A673 (cell line): ENCODE measurements around the gene ARHGAP15. TPM values are rescaled to one million over a fixed set of nuclear protein-coding genes. Genes with fewer than 3 reads are reported as not detected.

ENCODE experiments used
- BruUV-seq: library from RNA; stranded (reverse); fragments of 400-500 nt; replicated peaks from 2 replicates; lab custom pipeline; 2021; lab: Mats Ljungman, UMichigan
- CTCF ChIA-PET: fragments of 300-600 bp; sonication (Branson Sonifier 250); formaldehyde crosslinking; loops from one replicate; lab custom pipeline; 2022; ENCODE audit warnings: antibody characterized with exemption; lab: Charles Lee
- POLR2A ChIA-PET: fragments of 300-600 bp; sonication (Branson Sonifier 250); formaldehyde crosslinking; loops from one replicate; lab custom pipeline; 2022; ENCODE audit warnings: antibody characterized with exemption; ENCODE audit not compliant: low non-redundant PET; lab: Charles Lee
- DNase-seq: peaks from one replicate; pipeline ENCODE4 v3.0.0-alpha.2; 2015; ENCODE audit warnings: low spot score
- H3K27ac ChIP-seq: fragments of 200-600 bp; sonication (generic); 2 replicates; pipeline ENCODE4 v1.5.1; 2016; ENCODE audit warnings: mixed run types, low read depth, mild to moderate bottlenecking, mixed read lengths, antibody characterized with exemption, low read length; ENCODE audit not compliant: poor library complexity, severe bottlenecking
- H3K27me3 ChIP-seq: fragments of 200-600 bp; sonication (generic); replicated peaks from 2 replicates; pipeline ENCODE4 v1.6.1; 2017; ENCODE audit warnings: mixed run types, low read depth, mild to moderate bottlenecking, mixed read lengths, antibody characterized with exemption, low read length; ENCODE audit not compliant: insufficient read depth, poor library complexity
- H3K36me3 ChIP-seq: fragments of 200-600 bp; sonication (generic); 2 replicates; pipeline ENCODE4 v1.6.1; 2016; ENCODE audit warnings: mixed run types, mild to moderate bottlenecking, mixed read lengths, antibody characterized with exemption, low read length; ENCODE audit not compliant: insufficient read depth, poor library complexity, severe bottlenecking
- H3K4me1 ChIP-seq: fragments of 200-600 bp; sonication (generic); 2 replicates; pipeline ENCODE4 v1.6.1; 2017; ENCODE audit warnings: mixed run types, mild to moderate bottlenecking, mixed read lengths, antibody characterized with exemption, low read length; ENCODE audit not compliant: insufficient read depth, poor library complexity, severe bottlenecking
- H3K4me3 ChIP-seq: fragments of 200-600 bp; sonication (generic); 2 replicates; pipeline ENCODE4 v1.5.1; 2016; ENCODE audit warnings: low read depth, mixed run types, mild to moderate bottlenecking, mixed read lengths, low read length; ENCODE audit not compliant: poor library complexity, severe bottlenecking
- H3K9me3 ChIP-seq: fragments of 200-600 bp; sonication (generic); 2 replicates; pipeline ENCODE4 v1.6.1; 2016; ENCODE audit warnings: mixed run types, low read depth, mild to moderate bottlenecking, mixed read lengths, antibody characterized with exemption, low read length; ENCODE audit not compliant: poor library complexity, severe bottlenecking
- EZH2 ChIP-seq: fragments of 200-600 bp; sonication (generic); IDR thresholded peaks from 2 replicates; pipeline ENCODE4 v1.6.1; 2017; ENCODE audit warnings: borderline replicate concordance, low read depth, mild to moderate bottlenecking, mixed read lengths, antibody characterized with exemption, low read length; ENCODE audit not compliant: poor library complexity, severe bottlenecking
- intact Hi-C: fragments of 100-400 bp; cut with micrococcal nuclease; formaldehyde crosslinking; loops from one replicate; pipeline ENCODE4 v1.10.0; 2022; ENCODE audit not compliant: unreplicated experiment
- total RNA-seq: library from RNA; stranded (reverse); gene quantifications from 2 replicates; pipeline ENCODE4 v1.2.3, GENCODE V29; 2021
- TF ChIP-seq, protein P1 (sequence below): fragments of 300-800, 200-600 bp; sonication (generic); conservative IDR thresholded peaks from 2 replicates; pipeline ENCODE4 v1.5.1; 2017; ENCODE audit warnings: low read depth, mild to moderate bottlenecking, antibody characterized with exemption, low read length, moderate library complexity, mixed read lengths

ARHGAP15 gene
- total RNA-seq, 1 experiment from 2014 or later, result not detected

DNA sequence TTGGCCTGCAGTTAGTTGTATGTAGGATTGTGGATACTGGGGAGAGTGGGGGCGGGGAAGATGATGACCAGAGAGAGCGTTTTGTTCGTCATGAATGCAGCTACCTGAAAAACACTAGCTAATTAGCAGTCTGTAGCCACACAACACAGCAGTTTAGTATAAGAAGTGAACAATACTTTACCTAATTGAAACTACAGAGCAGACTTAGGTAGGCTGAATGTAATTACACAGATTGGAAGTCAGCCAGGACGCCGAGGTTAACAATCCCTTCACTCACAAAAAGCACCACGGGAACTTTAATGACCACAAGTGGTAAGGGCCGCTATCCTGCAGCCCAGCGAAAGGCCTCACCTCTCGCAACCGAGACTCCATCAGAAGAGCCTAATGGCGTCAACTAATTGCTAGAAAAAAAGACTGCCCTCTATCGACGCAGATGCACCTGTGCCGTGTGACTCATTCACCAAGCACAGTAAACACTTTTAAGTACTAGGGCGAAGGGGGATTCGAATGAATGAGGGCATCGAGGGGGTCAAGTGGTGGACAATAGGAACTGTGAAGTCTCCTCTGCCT lies 591.0 kb downstream of the ARHGAP15 start:
- Histone ChIP-seq H3K27ac (no peak overlapping the region), H3K4me1 (no peaks in the 10 kb centered on the region), H3K4me3 (no peak overlapping the region), H3K27me3 (no peaks in the 10 kb centered on the region), H3K36me3 (no peaks in the 10 kb centered on the region), H3K9me3 (no peaks in the 10 kb centered on the region)
- ChIA-PET POLR2A (no interaction called here), CTCF (no interaction called here)
- intact Hi-C loops, result no loop called here
- no peak for TF ChIP-seq EZH2
- TF ChIP-seq, protein P1, sequence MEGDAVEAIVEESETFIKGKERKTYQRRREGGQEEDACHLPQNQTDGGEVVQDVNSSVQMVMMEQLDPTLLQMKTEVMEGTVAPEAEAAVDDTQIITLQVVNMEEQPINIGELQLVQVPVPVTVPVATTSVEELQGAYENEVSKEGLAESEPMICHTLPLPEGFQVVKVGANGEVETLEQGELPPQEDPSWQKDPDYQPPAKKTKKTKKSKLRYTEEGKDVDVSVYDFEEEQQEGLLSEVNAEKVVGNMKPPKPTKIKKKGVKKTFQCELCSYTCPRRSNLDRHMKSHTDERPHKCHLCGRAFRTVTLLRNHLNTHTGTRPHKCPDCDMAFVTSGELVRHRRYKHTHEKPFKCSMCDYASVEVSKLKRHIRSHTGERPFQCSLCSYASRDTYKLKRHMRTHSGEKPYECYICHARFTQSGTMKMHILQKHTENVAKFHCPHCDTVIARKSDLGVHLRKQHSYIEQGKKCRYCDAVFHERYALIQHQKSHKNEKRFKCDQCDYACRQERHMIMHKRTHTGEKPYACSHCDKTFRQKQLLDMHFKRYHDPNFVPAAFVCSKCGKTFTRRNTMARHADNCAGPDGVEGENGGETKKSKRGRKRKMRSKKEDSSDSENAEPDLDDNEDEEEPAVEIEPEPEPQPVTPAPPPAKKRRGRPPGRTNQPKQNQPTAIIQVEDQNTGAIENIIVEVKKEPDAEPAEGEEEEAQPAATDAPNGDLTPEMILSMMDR, result no peak
- DNase-seq, result no peak
- no TSS peak for BruUV-seq

DNA sequence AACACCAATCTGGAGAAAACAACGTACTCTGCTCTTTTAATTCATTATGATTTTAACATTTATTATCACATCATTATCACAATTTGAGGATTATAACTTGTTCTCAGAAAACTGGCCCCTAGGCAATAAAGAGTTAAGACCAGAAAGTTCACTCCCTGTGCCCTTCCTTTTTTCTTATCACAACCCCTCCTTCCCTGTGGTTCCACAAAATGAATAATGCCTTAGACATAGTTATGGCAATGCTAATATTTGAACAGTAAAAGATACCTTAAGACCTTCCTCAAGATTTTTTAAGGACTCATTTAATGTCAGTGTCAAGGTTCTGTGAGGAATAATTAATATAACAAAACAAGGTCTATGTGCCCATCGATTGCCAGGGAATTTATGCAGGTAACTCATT lies 596.2 kb downstream of the ARHGAP15 start:
- no TSS peak for BruUV-seq
- TF ChIP-seq, protein P1, result no peak
- TF ChIP-seq EZH2, result no peak
- ChIA-PET POLR2A (no interaction called here), CTCF (no interaction called here)
- no peak overlapping the region for H3K4me3 ChIP-seq
- H3K27ac ChIP-seq, result no peak overlapping the region
- no peaks in the 10 kb centered on the region for H3K9me3 ChIP-seq
- no peak for DNase-seq
- no peaks in the 10 kb centered on the region for H3K4me1 ChIP-seq
- no peaks in the 10 kb centered on the region for H3K27me3 ChIP-seq
- no peaks in the 10 kb centered on the region for H3K36me3 ChIP-seq
- intact Hi-C loops, result no loop called here

DNA sequence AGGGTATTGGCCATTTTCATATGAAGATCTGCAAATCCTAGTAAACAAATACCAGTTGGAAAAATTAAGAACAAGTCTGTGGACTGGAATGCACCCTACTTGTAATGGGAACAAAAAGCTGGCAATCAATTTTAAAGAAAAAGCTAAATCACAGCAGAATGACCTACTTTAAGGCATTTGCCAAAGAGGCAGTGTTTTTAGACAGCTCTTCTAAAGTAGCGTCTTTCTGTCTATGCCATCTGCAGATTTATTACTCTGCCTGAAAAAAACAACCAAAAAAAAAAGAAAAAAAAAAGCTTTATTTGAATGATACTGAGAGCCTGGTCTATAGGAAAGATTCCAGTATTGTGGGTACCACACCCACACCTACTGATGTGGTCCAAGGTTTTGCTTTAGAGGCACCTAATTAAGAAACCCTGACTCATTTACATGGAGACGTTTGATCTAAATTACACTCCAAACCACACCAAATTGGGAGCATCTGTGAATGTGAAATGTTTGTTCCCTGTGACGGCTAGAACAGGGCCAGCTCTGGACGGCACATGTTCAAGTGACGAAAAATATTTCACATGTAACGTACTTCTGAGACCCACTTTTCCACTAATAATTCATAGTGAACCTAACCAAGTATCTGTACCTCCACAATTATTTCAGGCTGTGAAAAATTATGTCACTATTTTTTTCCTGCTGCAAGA lies 597.1 kb downstream of the ARHGAP15 start:
- H3K4me1 ChIP-seq, result no peaks in the 10 kb centered on the region
- no peak for DNase-seq
- no peaks in the 10 kb centered on the region for H3K27me3 ChIP-seq
- H3K4me3 ChIP-seq, result no peak overlapping the region
- intact Hi-C loops, result no loop called here
- no peaks in the 10 kb centered on the region for H3K9me3 ChIP-seq
- ChIA-PET POLR2A (no interaction called here), CTCF (no interaction called here)
- H3K36me3 ChIP-seq, result no peaks in the 10 kb centered on the region
- TF ChIP-seq, protein P1, result no peak
- TF ChIP-seq EZH2, result no peak
- no peak overlapping the region for H3K27ac ChIP-seq
- BruUV-seq, result no TSS peak
